NCI-H524 (cell line): ENCODE data around the gene USP13.
A peak's percentile ranks its signal among the peaks of the same experiment; 100 is the strongest.
"Not testable (repeated sequence)": the region's sequence is repeated elsewhere in the genome, so short reads cannot be mapped to it uniquely, and the experiment has no call there.

Source experiments
- DNase-seq, 2 experiments: peaks; one replicate each; lab custom pipeline; 2025; lab: John Stamatoyannopoulos, UW

The USP13 gene

DNA sequence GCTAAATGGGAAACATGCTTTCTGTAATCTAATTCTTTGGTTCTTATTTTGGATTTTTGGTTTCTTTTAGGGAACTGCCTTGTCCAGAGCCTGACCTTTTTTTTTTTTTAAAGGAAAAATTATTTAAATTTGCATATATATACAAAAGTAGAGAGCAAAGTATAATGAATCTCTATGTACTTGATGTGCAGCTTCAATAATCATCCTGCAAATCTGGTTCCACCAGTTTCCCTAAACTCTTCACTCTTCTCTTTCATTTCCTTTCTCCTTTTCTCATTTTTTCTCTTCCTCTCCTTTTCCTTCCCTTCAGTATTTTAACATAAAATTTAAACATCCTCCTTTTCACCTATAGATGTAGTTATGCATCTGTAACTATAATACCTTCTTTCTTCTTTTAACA, 82.5 kb downstream of the USP13 start:
- DNase-seq = no peak

GRCh38 chr3:179738998-179739397, 86.2 kb downstream of the USP13 start:
- DNase-seq = no peak

GRCh38 chr3:179739816-179740594, 87.2 kb downstream of the USP13 start:
- DNase-seq = no peak

GRCh38 chr3:179743913-179744312, 91.1 kb downstream of the USP13 start:
- no peak for DNase-seq

DNA sequence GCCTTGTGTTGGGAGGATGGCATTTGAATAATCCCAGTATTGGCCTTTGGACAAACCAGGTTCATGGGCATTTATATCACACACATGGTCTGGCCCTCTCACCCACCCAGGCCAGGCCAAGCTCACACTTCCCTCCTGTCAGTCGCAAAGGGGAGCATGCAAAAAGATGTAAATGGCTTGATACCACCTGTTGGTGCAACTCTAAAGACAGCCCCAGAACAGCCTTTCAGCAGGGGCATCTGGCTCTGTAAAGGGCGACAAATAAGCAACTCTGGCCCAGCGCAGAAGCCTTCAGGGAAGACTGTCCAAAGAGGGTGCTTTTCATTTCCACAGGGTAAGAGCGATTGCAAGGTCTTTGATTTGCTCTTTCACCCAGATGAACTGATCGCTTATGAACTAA, 91.8 kb downstream of the USP13 start:
- DNase-seq = no peak

- no peak for DNase-seq
These were observed 92.2 kb downstream of the USP13 start for GRCh38 chr3:179745079-179745478.

- no peak for DNase-seq
These were observed 92.9 kb downstream of the USP13 start for GRCh38 chr3:179745716-179746115.

DNA sequence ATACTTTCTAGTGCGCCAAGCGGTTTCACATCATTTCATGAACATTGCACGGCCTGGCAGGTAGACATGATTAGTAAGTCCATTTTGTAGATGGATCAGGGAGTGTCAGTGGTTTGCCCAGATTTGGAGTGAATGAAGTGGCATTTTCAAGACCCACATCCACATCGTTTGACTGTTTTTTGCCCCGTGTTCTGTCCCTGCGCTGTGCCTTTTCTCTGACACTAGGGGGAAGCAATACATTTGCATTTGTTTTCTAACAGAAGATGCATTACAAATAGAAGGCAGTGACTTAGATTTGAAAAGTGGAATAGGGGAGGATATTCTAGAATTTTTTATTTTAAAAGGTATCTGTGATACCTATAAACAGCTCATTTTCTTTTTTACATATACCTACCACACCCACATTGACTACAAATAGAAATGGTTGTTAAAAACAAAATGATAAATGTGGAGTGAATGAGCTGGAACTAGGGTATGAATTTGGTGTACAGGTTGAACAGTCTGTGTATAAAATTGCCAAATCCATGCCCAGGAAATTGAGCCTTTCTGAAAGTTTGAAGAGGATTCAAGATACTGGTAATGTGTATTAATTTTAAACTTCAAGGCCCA, 98.0 kb downstream of the USP13 start:
- peak in 1 of 2 experiments; percentile 63 for DNase-seq

DNA sequence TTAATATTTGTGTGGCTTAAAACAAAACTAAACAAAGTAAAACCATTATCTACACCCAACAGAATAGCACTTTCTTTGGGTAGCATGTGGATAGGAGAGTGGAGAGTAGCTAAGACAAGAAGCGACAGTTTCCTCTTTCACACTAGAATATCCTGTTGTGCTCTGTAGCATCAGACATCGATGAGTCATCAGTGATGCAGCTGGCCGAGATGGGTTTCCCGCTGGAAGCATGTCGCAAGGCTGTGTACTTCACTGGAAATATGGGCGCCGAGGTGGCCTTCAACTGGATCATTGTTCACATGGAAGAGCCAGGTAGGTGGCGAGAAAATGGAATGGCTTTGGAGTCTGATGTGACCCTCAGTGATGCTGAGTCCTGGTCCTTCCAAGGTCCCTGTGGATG, 108.1 kb downstream of the USP13 start:
- no peak for DNase-seq

- DNase-seq = no peak
These were observed 112.6 kb downstream of the USP13 start for GRCh38 chr3:179765396-179765795.

DNA sequence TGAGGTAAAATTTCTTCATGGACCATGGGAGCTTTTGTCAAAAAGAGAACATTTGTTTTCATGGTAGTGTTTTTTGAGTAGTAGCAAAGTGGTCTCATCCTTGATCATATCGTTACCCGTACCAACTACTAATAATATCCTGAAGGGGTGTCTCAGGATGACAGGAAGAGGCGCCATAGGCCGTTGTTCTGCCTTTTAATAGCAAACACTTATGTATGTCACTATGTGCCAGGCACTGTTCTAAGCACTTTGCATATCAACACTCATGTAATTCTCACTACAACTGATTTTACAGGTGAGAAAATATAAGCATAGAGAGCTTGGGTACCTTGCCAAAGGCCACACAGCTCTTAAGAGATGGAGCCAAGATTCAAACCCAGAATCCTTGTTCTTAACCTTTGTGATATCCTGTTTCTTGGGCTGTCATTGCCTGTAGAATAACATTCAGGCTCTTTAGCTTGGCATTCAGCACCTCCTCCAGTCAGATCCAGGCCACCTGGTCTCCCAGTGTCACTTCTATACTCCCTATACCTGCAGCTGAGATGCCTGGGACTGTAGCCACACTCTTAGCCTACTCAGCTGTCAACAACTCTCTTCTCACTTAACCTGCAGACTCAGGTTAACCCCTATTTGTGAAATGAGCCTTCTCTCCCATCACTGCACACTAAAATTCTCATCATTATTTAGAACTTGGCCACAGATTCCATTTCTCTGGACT, 113.7 kb downstream of the USP13 start:
- DNase-seq = no peak

GRCh38 chr3:179768080-179768479, 115.2 kb downstream of the USP13 start:
- DNase-seq = peak; percentile 67 to 81

GRCh38 chr3:179769411-179770247, 116.8 kb downstream of the USP13 start:
- no peak for DNase-seq

DNA sequence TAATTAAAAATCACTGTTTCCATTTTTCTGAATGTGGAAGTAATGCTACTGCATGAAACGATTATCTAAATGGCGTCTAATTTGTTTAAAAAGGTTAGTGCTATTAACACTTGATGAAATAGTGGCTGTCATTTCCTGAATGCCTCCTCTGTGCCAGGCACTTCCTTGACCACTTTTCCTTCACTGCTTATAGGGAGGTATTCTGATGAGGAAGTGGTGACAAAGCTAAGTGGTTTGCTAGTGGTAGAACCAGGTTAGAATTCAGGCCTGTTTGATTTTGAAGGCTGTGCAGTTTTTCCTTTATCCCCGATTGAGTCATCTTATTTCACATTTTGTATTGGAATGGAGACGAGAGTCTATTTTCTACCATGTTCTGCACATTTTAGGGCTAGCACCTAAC, 119.0 kb downstream of the USP13 start:
- DNase-seq = no peak

GRCh38 chr3:179772297-179772696, 119.5 kb downstream of the USP13 start:
- DNase-seq = no peak

DNA sequence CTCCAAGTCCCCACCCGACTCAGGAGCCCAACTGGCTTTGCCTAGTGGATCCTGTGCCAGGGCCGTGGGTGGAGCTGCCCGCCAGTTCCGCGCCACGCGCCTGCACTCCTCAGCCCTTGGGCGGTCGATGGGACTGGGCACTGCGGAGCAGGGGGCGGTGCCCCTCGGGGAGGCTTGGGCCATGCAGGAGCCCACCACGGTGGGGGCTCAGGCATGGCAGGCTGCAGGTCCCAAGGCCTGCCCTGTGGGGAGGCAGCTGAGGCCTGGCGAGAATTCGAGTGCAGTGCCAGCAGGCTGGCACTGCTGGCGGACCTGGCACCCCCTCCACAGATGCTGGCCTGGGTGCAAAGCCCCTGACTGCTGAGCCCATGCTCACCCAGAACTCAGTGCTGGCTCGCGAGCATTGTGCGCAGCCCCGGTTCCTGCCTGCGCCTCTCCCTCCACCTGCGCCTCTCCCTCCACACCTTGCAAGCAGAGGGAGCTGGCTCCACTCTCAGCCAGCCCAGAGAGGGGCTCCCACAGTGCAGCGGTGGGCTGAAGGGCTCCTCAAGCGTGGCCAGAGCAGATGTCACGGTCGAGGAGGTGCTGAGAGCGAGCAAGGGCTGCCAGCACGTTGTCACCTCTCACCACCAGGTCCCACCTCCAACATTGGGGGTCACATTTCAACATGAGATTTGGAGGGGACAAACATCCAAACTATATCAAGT, 122.7 kb downstream of the USP13 start:
- no peak for DNase-seq

DNA sequence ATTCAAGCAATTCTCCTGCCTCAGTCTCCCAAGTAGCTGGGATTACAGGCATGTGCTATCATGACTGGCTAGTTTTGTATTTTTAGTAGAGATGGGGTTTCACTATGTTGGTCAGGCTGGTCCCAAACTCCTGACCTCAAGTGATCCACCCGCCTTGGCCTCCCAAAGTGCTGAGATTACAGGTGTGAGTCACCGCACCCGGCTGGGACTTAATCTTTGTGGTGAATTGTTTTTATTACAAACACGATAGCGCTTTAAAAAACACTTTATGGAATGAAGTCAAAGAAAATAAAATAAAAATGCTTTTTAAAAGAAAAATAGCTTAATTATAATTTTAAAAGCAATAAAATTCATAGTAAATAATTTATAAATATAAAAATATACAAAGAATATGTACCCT, 130.0 kb downstream of the USP13 start:
- DNase-seq = not testable (repeated sequence)

- DNase-seq = no peak
These were observed 136.2 kb downstream of the USP13 start for GRCh38 chr3:179788996-179789395.

- DNase-seq = no peak
These were observed 139.0 kb downstream of the USP13 start for GRCh38 chr3:179791793-179792192.

GRCh38 chr3:179794355-179794754, 141.5 kb downstream of the USP13 start:
- no peak for DNase-seq

DNA sequence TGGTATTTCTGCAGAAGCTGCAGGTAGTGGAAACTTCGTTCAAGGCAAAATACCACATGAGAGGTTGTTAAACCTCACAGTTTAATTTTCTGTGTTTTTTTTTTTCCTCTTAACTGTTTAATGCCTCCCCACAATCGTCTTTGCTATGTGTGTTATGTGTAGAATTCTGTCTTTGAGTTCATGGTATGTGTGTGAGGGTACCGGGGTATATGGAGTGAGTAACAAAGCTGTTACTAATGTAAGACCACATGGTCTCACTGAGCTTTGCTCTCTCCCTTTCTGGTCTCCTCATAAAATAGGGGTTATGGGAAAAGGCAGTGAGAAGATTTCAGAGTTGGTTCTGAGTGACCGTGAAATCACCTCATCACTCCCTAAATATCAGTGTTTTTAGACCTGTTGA, 143.6 kb downstream of the USP13 start:
- no peak for DNase-seq

DNA sequence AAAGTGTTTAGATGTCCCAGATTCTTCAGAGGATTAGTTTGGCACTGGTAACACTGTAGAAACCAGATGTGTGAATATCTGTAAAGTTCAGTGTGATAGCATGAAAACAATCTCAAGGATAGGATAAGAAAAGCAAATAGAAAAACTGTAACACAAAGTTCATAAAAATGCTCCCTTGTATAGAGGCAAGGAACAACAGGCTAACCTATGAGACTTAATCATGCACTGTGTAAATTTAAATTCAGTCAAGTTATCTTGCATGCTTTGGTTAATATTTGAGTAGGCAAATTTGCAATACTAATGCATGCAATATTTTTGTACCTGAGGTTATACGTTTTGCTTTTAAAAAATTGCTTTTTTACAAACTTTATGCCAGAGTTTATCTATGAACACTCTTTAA, 144.4 kb downstream of the USP13 start:
- no peak for DNase-seq
